Breast epithelium (tissue), 3 donors: ENCODE results near the gene UCP2.

Source experiments
- CTCF ChIP-seq, 3 donors: fragments of 450-650 bp; IDR thresholded peaks; one replicate each; pipeline ENCODE4 v1.5.1; 2016 to 2017; ENCODE audit warnings: antibody characterized with exemption in 3 of 3, mild to moderate bottlenecking in 3 of 3, moderate library complexity in 3 of 3
- POLR2A ChIP-seq: fragments of 450-650 bp; IDR thresholded peaks from one replicate; pipeline ENCODE4 v1.6.1; 2016; ENCODE audit warnings: antibody characterized with exemption, mild to moderate bottlenecking, moderate library complexity
- POLR2AphosphoS5 ChIP-seq, 3 donors: sonication (generic); formaldehyde crosslinking; IDR thresholded peaks; one replicate each; pipeline ENCODE4 v1.6.1; 2017; ENCODE audit warnings: antibody characterized with exemption in 3 of 3

GRCh38 chr11:74030723-74031676, 48.4 kb upstream of the UCP2 start:
- TF ChIP-seq CTCF (IDR thresholded peaks at IDR 0.05) (no peak), POLR2A (no peak), POLR2AphosphoS5 (IDR thresholded peaks at IDR 0.05) (no peak)
